ENCODE measurements around the gene SLC26A11. TPM values are rescaled to one million over a fixed set of nuclear protein-coding genes. Genes with fewer than 3 reads are reported as not detected.

Gene SLC26A11
- total RNA-seq, 2 experiments from 2014 or later, result 10.1 to 10.6 TPM

DNA sequence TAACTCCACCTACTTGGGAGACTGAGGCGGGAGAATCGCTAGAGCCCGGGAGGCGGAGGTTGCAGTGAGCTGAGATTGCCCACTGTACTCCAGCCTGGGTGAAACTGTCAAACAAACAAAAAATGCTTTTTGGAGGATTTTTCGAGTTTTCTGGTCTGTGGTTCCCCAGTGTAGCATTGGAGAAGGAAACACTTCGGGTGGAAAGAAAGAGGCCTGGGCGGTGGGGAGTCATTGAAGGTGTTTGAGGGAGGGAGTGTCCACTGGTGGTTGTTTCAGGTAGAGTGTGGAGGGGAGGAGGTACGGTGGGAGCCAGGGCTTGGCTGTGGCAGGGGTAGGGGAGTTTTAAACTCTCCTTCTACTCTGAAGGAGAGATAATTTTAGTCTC, 41.7 kb downstream of the SLC26A11 start:
- CTCF ChIA-PET, result no interaction called here

DNA sequence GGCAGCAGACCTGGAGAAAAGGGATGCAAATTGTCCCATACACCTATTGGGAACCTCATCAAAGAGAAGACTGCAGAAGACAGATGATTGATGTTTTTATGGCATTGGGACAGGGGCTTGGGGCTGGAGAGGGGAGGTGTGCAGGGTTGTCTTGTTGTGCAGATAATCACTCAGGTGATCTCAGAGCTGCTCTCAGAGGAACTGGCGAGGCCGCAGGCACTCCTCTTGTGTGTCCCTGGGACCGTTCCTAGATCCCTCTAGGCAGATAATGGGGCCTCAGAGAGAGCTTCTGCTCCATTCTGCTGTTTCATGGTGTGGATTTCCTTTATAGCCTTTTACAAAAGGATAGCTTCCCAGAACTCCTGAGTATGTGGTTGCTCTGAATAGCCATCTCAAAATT, 42.1 kb downstream of the SLC26A11 start:
- peaks cover 54% of the 10 kb centered on the region for H3K4me1 Mint-ChIP-seq (ENCODE audit: low read depth)
- H3K27me3 Mint-ChIP-seq, result no peaks in the 10 kb centered on the region
- H3K4me3 Mint-ChIP-seq, result peak overlapping the region; percentile 82
- peaks cover 36% of the 10 kb centered on the region for H3K36me3 Mint-ChIP-seq
- CTCF ChIA-PET, result interaction anchor here (1.5 kb wide), 1 partner anchor 10 kb away, joined by 5 read pairs; no protein-coding TSS in a partner anchor
- no peak for DNase-seq
- POLR2A ChIA-PET, result no interaction called here
- H3K27ac Mint-ChIP-seq, result peak overlapping the region; percentile 91
- H3K9me3 Mint-ChIP-seq, result no peaks in the 10 kb centered on the region
- intact Hi-C loops (cut with micrococcal nuclease), result loop anchor here (2.0 kb wide), 1 partner anchor 43 kb away; no protein-coding TSS in a partner anchor

More for the DNA sequence above, 41.7 kb downstream of the SLC26A11 start:
- Mint-ChIP-seq H3K4me3 (peak overlapping the region; percentile 82), H3K4me1 (ENCODE audit: low read depth) (peaks cover 53% of the 10 kb centered on the region), H3K9me3 (no peaks in the 10 kb centered on the region), H3K36me3 (peaks cover 34% of the 10 kb centered on the region), H3K27me3 (no peaks in the 10 kb centered on the region), H3K27ac (peak overlapping the region; percentile 91)
- DNase-seq, result no peak
- intact Hi-C loops (cut with micrococcal nuclease), result loop anchor here (2.0 kb wide), 1 partner anchor 43 kb away; no protein-coding TSS in a partner anchor
- POLR2A ChIA-PET, result interaction anchor here (0.5 to 1.2 kb wide), 2 partner anchors 12 to 42 kb away, joined by 3 to 6 read pairs; partner anchors contain the start of genes SGSH and SLC26A11

DNA sequence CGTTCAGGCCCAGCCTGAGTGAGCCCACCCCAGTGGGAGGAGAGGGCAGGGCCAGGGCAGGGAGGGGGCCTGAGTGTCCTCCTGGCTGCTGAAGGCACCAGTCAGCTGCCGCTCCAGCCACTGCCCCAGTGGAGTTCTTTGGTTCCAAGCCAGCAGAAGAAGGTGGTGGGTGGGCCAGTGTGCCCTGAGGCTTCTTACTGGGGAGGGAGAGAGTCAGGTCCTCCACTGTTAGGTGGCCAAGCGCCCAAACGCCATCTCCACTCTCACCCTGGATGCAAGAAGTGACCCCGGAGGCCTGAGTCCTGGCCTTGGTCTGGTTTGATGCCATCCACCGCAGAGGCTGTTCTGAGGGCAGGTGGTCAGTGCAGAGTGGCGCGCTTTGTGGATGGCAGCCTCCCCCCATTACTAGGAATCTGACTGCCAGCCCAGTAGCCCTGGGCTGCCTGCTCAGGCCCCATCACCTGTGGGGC, 42.6 kb downstream of the SLC26A11 start:
- Mint-ChIP-seq H3K27ac (peak overlapping the region; percentile 100), H3K27me3 (no peaks in the 10 kb centered on the region), H3K4me1 (ENCODE audit: low read depth) (peaks cover 53% of the 10 kb centered on the region), H3K36me3 (peaks cover 39% of the 10 kb centered on the region), H3K4me3 (peak overlapping the region; percentile 82), H3K9me3 (no peaks in the 10 kb centered on the region)
- intact Hi-C loops (cut with micrococcal nuclease), result loop anchor here (1.0 to 2.0 kb wide), 2 partner anchors 9 to 44 kb away; no protein-coding TSS in a partner anchor
- CTCF ChIA-PET, result interaction anchor here (1.5 kb wide), 1 partner anchor 11 kb away, joined by 5 read pairs; no protein-coding TSS in a partner anchor
- POLR2A ChIA-PET, result interaction anchor here (1.0 to 2.0 kb wide), 3 partner anchors 10 to 15 kb away, joined by 3 to 7 read pairs (median 3); no protein-coding TSS in a partner anchor
- no peak for DNase-seq

DNA sequence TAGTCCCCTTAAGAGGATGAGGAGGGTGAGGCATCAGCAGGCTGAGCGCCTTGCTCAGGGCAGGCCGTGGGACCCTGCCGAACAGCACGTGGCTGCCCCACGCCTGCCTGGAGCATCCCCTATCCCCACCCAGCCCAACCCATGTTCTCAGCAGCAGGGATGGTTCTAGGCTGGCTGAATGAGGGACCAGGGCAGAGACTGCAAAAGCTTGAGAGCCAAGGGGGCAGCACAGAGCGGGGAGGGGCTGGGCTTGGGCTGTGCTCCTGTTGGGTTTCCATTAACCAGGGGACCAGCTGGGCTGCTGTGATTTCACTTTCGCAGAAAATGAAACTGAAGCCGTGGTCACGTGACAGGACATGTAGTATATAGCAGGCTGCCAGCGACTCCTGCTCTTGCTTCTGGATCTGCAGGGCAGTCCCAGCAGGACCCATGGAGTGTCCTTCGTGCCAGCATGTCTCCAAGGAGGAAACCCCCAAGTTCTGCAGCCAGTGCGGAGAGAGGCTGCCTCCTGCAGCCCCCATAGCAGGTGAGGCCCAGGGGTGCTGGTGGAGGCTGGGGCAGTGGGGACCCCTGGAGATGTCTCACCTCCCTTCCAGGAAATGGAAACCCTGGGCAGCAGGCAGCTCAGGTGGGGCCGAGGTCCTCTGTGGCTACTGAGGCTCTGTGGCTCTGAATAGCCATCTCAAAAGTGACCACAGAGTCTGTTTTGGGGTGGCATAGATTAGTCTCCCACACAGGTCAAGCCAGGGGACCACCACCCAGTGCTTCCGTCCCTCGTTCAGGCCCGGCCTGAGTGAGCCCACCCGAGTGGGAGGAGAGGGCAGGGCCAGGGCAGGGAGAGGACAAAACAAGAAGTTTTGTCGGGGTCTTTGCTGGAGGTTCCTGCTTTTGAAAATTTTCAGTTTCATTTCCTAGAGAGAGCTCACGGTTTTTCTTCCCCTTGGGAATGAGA, 43.3 kb downstream of the SLC26A11 start:
- Mint-ChIP-seq H3K27ac (peak overlapping the region; percentile 100), H3K4me1 (ENCODE audit: low read depth) (peaks cover 50% of the 10 kb centered on the region), H3K36me3 (peaks cover 39% of the 10 kb centered on the region), H3K4me3 (peak overlapping the region; percentile 82), H3K9me3 (no peaks in the 10 kb centered on the region), H3K27me3 (no peaks in the 10 kb centered on the region)
- CTCF ChIA-PET, result interaction anchor here (0.7 to 1.5 kb wide), 5 partner anchors 10 to 162 kb away, joined by 3 to 5 read pairs (median 3); partner anchors contain the start of gene GAA
- intact Hi-C loops (cut with micrococcal nuclease), result loop anchor here (1.0 to 2.0 kb wide), 2 partner anchors 9 to 45 kb away; no protein-coding TSS in a partner anchor
- DNase-seq, result peak; percentile 94
- POLR2A ChIA-PET, result interaction anchor here (0.6 to 2.8 kb wide), 5 partner anchors 10 to 1881 kb away, joined by 3 to 8 read pairs (median 3); partner anchors contain the start of genes SGSH and SLC26A11

DNA sequence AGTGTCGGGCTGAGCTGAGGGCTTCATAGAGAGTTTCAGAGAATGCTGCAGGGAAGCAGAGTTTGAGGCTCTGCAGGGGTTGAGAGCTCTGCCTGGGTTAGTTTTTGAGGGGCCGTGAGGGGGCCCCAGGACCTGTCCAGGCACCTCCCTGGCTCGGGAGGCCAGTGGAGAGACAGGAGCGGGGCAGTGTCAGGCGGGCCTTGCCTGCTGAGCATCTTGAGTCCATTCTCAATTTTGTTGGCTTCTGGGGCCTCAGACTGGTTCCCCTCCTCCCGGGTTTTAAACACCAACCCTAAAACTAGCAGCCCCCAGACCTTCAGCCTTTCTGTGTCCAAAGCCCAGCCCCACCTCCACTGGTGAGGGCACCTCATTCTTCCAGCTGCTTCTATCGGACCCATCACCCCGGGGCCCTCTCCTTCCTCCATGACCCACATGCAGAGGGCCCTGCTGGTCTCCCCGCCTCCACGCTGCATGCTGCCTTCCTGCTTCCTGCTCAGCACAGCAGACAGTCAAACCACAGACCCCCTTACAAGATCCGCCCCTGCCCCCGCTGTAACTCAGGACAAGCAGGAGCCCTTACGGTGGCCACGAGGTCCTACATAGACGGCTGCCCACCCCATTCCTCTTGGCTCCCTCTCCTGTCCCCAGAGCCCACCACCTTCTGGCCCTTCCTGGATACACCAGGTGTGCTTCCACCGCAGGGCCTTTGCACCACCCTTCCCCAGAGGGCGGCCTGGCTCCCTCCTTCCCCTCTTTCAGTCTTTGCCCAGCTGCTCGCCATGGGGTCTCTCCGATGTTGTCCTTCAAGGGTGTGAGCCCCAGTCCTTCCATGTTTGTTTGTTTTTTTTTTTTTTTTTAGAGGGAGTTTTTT, 44.2 kb downstream of the SLC26A11 start:
- ChIA-PET POLR2A (interaction anchor here (0.5 to 2.8 kb wide), 6 partner anchors 10 to 1882 kb away, joined by 3 to 8 read pairs (median 4); partner anchors contain the start of genes SGSH and SLC26A11), CTCF (interaction anchor here (0.7 to 1.4 kb wide), 4 partner anchors 11 to 163 kb away, joined by 3 to 4 read pairs (median 3); partner anchors contain the start of gene GAA)
- no peaks in the 10 kb centered on the region for H3K27me3 Mint-ChIP-seq
- H3K4me1 Mint-ChIP-seq (ENCODE audit: low read depth), result peaks cover 40% of the 10 kb centered on the region
- peak overlapping the region; percentile 82 for H3K4me3 Mint-ChIP-seq
- DNase-seq, result peak; percentile 71
- peak overlapping the region; percentile 100 for H3K27ac Mint-ChIP-seq
- intact Hi-C loops (cut with micrococcal nuclease), result no loop called here
- H3K9me3 Mint-ChIP-seq, result no peaks in the 10 kb centered on the region
- H3K36me3 Mint-ChIP-seq, result peaks cover 39% of the 10 kb centered on the region

DNA sequence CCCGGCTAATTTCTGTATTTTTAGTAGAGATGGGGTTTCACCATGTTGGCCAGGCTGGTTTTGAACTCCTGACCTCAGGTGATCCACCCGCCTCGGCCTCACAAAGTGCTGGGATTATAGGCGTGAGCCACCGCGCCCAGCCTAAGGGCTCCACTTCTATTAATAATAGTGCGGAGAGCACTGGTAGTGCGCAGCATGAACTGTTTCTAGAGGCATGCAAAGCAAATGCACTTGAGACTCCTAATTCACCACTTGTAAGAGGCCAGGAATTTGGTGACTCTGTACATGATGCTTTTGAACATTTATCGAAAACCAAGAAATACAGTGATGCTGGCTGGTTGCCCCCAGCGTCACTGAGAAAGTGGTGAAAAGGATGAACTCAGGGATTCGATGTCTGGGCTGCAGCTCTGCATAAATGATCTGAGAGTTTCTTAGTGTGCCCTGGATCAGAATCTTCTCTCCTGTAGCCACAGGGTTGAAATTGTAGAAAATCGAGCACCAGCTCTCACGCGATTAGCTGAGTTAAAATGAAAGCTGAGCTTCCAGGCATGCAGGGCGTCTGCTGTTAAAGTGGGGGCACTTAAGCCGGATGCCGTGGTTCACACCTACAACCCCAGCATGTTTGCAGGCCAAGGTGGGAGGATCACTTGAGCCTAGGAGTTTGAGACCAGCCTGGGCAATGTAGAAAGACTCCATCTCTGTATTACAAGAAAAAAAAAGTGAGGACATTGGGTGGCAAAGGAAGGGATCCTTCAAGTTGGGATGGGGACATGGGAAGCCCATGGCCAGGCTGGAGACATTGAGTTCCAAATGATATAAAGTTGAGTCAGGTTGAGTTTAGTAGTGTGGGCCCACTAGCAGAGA, 45.2 kb downstream of the SLC26A11 start:
- peak; percentile 89 for DNase-seq
- no peaks in the 10 kb centered on the region for H3K27me3 Mint-ChIP-seq
- peaks cover 36% of the 10 kb centered on the region for H3K4me1 Mint-ChIP-seq (ENCODE audit: low read depth)

DNA sequence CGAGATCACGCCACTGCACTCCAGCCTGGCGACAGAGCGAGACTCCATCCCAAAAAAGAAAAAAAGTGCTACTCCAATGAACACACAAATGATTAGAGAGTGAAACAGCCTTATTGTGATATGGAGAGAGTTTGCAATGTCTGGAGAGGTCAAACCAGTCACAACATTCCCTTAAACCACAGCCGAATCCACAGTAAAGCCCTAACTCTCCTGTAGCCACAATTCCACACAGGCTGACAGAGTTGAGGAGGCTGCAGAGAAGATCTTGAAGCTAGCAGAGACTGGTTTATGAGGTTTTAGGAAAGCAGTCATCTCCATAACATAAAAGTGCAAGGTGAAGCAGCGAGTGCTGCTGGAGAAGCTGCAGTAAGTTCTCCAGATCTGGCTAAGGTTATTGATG, 47.2 kb downstream of the SLC26A11 start:
- peak overlapping the region; percentile 67 for H3K27ac Mint-ChIP-seq
- no peak for DNase-seq
- intact Hi-C loops (cut with micrococcal nuclease), result no loop called here
- peaks cover 35% of the 10 kb centered on the region for H3K4me1 Mint-ChIP-seq (ENCODE audit: low read depth)
- H3K36me3 Mint-ChIP-seq, result peaks cover 41% of the 10 kb centered on the region
- POLR2A ChIA-PET, result no interaction called here
- CTCF ChIA-PET, result no interaction called here
- H3K27me3 Mint-ChIP-seq, result no peaks in the 10 kb centered on the region
- H3K9me3 Mint-ChIP-seq, result no peaks in the 10 kb centered on the region
- H3K4me3 Mint-ChIP-seq, result peak overlapping the region; percentile 21

More for the DNA sequence above, 45.2 kb downstream of the SLC26A11 start:
- Mint-ChIP-seq H3K27ac (peak overlapping the region; percentile 100), H3K36me3 (peaks cover 37% of the 10 kb centered on the region), H3K4me3 (peak overlapping the region; percentile 82), H3K9me3 (no peaks in the 10 kb centered on the region)
- POLR2A ChIA-PET, result interaction anchor here (0.6 to 2.8 kb wide), 7 partner anchors 9 to 830 kb away, joined by 3 to 8 read pairs (median 3); partner anchors contain the start of genes SGSH and SLC26A11
- intact Hi-C loops (cut with micrococcal nuclease), result no loop called here
- CTCF ChIA-PET, result interaction anchor here (0.6 to 1.7 kb wide), 2 partner anchors 12 to 69 kb away, joined by 3 to 6 read pairs; no protein-coding TSS in a partner anchor

DNA sequence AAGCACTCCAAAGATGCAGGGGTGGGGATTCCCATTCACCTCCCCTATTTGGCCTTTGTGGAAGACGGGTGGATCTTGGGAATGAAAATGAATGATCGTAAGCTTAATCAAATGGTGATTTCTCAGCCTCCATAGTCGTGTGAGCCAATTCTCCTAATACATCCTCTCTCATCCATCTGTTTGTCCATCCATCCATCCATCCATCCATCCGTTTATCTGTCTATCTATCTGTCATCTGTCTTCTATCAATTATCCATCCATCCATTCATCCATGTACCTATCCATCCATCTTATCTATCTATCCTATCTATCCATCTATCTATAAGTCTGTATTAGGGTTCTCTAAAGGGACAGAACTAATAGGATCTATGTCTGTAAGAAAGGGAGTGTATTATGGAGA, 48.2 kb downstream of the SLC26A11 start:
- peaks cover 36% of the 10 kb centered on the region for H3K4me1 Mint-ChIP-seq (ENCODE audit: low read depth)
- H3K4me3 Mint-ChIP-seq, result no peak overlapping the region
- POLR2A ChIA-PET, result no interaction called here
- intact Hi-C loops (cut with micrococcal nuclease), result no loop called here
- no peak overlapping the region for H3K27ac Mint-ChIP-seq
- peaks cover 49% of the 10 kb centered on the region for H3K36me3 Mint-ChIP-seq
- CTCF ChIA-PET, result no interaction called here
- no peaks in the 10 kb centered on the region for H3K27me3 Mint-ChIP-seq
- DNase-seq, result no peak
- H3K9me3 Mint-ChIP-seq, result no peaks in the 10 kb centered on the region

DNA sequence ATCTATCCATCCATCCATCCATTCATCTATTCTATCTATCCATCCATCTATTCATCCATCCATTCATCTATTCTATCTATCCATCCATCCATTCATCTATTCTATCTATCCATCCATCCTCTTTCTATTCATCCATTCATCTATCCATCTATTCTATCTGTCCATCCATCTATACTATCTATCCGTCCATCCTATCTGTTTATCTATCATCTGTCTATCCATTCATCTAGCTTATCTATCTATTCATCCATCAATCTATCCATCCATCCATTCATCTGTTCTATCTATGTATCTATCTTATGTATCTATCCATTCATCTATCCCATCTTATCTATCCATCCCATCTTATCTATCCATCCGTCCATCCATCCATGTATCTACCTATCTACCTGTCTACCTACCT, 49.2 kb downstream of the SLC26A11 start:
- Mint-ChIP-seq H3K4me3 (no peak overlapping the region), H3K9me3 (no peaks in the 10 kb centered on the region), H3K36me3 (peaks cover 47% of the 10 kb centered on the region), H3K27ac (no peak overlapping the region), H3K27me3 (no peaks in the 10 kb centered on the region), H3K4me1 (ENCODE audit: low read depth) (peaks cover 44% of the 10 kb centered on the region)
- ChIA-PET POLR2A (no interaction called here), CTCF (interaction anchor here (0.8 kb wide), 1 partner anchor 74 kb away, joined by 4 read pairs; no protein-coding TSS in a partner anchor)
- DNase-seq, result no peak
- intact Hi-C loops (cut with micrococcal nuclease), result no loop called here

DNA sequence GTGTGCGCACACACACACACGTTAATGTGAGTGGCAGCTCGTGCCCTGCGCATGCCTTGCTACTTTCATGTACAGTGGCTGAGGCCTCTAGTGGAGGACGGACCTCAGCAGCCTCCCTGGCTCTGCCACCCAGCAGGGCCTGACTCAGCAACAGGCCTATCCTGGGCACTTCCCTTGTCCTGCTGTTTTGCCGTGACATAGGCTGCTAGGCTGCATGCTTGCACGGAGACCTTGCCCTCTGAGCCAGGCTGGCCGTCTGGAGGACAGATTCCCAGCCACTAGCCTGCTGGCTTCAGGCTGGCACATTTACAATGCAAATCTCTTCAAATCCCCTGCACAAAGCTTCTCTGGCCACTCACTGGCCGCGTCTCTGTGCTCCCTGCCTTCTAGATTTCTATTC, 49.9 kb downstream of the SLC26A11 start:
- CTCF ChIA-PET, result interaction anchor here (0.8 to 1.1 kb wide), 2 partner anchors 39 to 74 kb away, joined by 3 to 4 read pairs; no protein-coding TSS in a partner anchor
- Mint-ChIP-seq H3K4me3 (no peak overlapping the region), H3K27ac (peak overlapping the region; percentile 60), H3K9me3 (no peaks in the 10 kb centered on the region), H3K4me1 (ENCODE audit: low read depth) (peaks cover 46% of the 10 kb centered on the region), H3K27me3 (no peaks in the 10 kb centered on the region), H3K36me3 (peaks cover 43% of the 10 kb centered on the region)
- POLR2A ChIA-PET, result no interaction called here
- intact Hi-C loops (cut with micrococcal nuclease), result no loop called here
- no peak for DNase-seq
